Activated T-helper 17 cell treated with anti-CD3 and anti-CD28 coated beads, Interleukin-2, amount 50 U/mL, for 72 hours (primary cell): ENCODE measurements around the gene SLC27A6. TPM values are rescaled to one million over a fixed set of nuclear protein-coding genes. Genes with fewer than 3 reads are reported as not detected.
"Not testable (repeated sequence)": the region's sequence is repeated elsewhere in the genome, so short reads cannot be mapped to it uniquely, and the experiment has no call there.

Experiments used
- ATAC-seq: fragments of 150-1000 bp; cut with Tn5 transposase; replicated peaks from 2 replicates; pipeline ENCODE4 v1.10.0; 2021; ENCODE audit warnings: mild to moderate bottlenecking, moderate library complexity
- H3K27ac Mint-ChIP-seq: one replicate; pipeline ENCODE4 v1.8.0; 2022; ENCODE audit warnings: mixed read lengths
- H3K27me3 Mint-ChIP-seq: one replicate; pipeline ENCODE4 v1.8.0; 2022; ENCODE audit warnings: mixed read lengths
- H3K36me3 Mint-ChIP-seq: one replicate; pipeline ENCODE4 v1.8.0; 2022; ENCODE audit warnings: low read depth, mild to moderate bottlenecking, mixed read lengths
- H3K4me1 Mint-ChIP-seq: one replicate; pipeline ENCODE4 v1.8.0; 2022; ENCODE audit warnings: mixed read lengths
- H3K4me3 Mint-ChIP-seq: one replicate; pipeline ENCODE4 v1.8.0; 2022; ENCODE audit warnings: mild to moderate bottlenecking, mixed read lengths
- H3K9me3 Mint-ChIP-seq: one replicate; pipeline ENCODE4 v1.8.0; 2022; ENCODE audit warnings: mixed read lengths
- total RNA-seq, 2 donors: library from RNA; stranded (reverse); gene quantifications; one replicate each; pipeline ENCODE4 v1.2.3, GENCODE V29; 2022

The SLC27A6 gene
- total RNA-seq, 2 donors from 2014 or later, result not detected

- ATAC-seq, result no peak
Measured at GRCh38 chr5:129022599-129022998, 57.3 kb downstream of the SLC27A6 start.

GRCh38 chr5:129027260-129027659, 62.0 kb downstream of the SLC27A6 start:
- H3K36me3 Mint-ChIP-seq, result no peaks in the 10 kb centered on the region

More at GRCh38 chr5:129022599-129022998, 57.3 kb downstream of the SLC27A6 start:
- Mint-ChIP-seq H3K4me1 (no peaks in the 10 kb centered on the region), H3K36me3 (no peaks in the 10 kb centered on the region), H3K27ac (no peak overlapping the region), H3K27me3 (peaks cover 13% of the 10 kb centered on the region), H3K9me3 (no peaks in the 10 kb centered on the region), H3K4me3 (no peak overlapping the region)

GRCh38 chr5:129031886-129032683, 66.8 kb downstream of the SLC27A6 start:
- H3K27me3 Mint-ChIP-seq, result peaks cover 4% of the 10 kb centered on the region
- no peaks in the 10 kb centered on the region for H3K36me3 Mint-ChIP-seq
- H3K4me3 Mint-ChIP-seq, result no peak overlapping the region
- H3K4me1 Mint-ChIP-seq, result no peaks in the 10 kb centered on the region
- H3K9me3 Mint-ChIP-seq, result no peaks in the 10 kb centered on the region
- ATAC-seq, result no peak
- H3K27ac Mint-ChIP-seq, result no peak overlapping the region

More at GRCh38 chr5:129027260-129027659, 62.0 kb downstream of the SLC27A6 start:
- no peak for ATAC-seq
- Mint-ChIP-seq H3K27me3 (peaks cover 9% of the 10 kb centered on the region), H3K4me3 (no peak overlapping the region), H3K4me1 (no peaks in the 10 kb centered on the region), H3K9me3 (no peaks in the 10 kb centered on the region), H3K27ac (no peak overlapping the region)

- H3K27ac Mint-ChIP-seq, H3K27me3 Mint-ChIP-seq, H3K4me1 Mint-ChIP-seq, ATAC-seq, H3K36me3 Mint-ChIP-seq, H3K9me3 Mint-ChIP-seq, H3K4me3 Mint-ChIP-seq: not testable (repeated sequence)
Measured at GRCh38 chr5:129036257-129036656, 71.0 kb downstream of the SLC27A6 start.

GRCh38 chr5:129041196-129041881, 76.1 kb downstream of the SLC27A6 start:
- no peak for ATAC-seq

GRCh38 chr5:129042306-129042705, 77.0 kb downstream of the SLC27A6 start:
- peaks cover 13% of the 10 kb centered on the region for H3K9me3 Mint-ChIP-seq
- no peak overlapping the region for H3K27ac Mint-ChIP-seq
- H3K27me3 Mint-ChIP-seq, result no peaks in the 10 kb centered on the region
- no peaks in the 10 kb centered on the region for H3K4me1 Mint-ChIP-seq
- no peak for ATAC-seq
- no peak overlapping the region for H3K4me3 Mint-ChIP-seq
- H3K36me3 Mint-ChIP-seq, result no peaks in the 10 kb centered on the region

More at GRCh38 chr5:129041196-129041881, 76.1 kb downstream of the SLC27A6 start:
- peaks cover 13% of the 10 kb centered on the region for H3K9me3 Mint-ChIP-seq
- H3K27me3 Mint-ChIP-seq, result no peaks in the 10 kb centered on the region
- H3K36me3 Mint-ChIP-seq, result no peaks in the 10 kb centered on the region
- no peak overlapping the region for H3K4me3 Mint-ChIP-seq
- H3K27ac Mint-ChIP-seq, result no peak overlapping the region
- H3K4me1 Mint-ChIP-seq, result no peaks in the 10 kb centered on the region

- Mint-ChIP-seq H3K27ac (no peak overlapping the region), H3K36me3 (no peaks in the 10 kb centered on the region), H3K27me3 (no peaks in the 10 kb centered on the region), H3K9me3 (peaks cover 13% of the 10 kb centered on the region), H3K4me3 (no peak overlapping the region), H3K4me1 (no peaks in the 10 kb centered on the region)
- no peak for ATAC-seq
Measured at GRCh38 chr5:129043894-129044293, 78.6 kb downstream of the SLC27A6 start.

GRCh38 chr5:129046151-129046550, 80.9 kb downstream of the SLC27A6 start:
- no peak for ATAC-seq
- Mint-ChIP-seq H3K9me3 (peaks cover 13% of the 10 kb centered on the region), H3K27me3 (peaks cover under 1% of the 10 kb centered on the region), H3K36me3 (no peaks in the 10 kb centered on the region), H3K4me3 (no peak overlapping the region), H3K4me1 (no peaks in the 10 kb centered on the region), H3K27ac (no peak overlapping the region)

- no peak for ATAC-seq
- H3K4me3 Mint-ChIP-seq, result no peak overlapping the region
- H3K4me1 Mint-ChIP-seq, result no peaks in the 10 kb centered on the region
- no peak overlapping the region for H3K27ac Mint-ChIP-seq
- no peaks in the 10 kb centered on the region for H3K36me3 Mint-ChIP-seq
- peaks cover 3% of the 10 kb centered on the region for H3K27me3 Mint-ChIP-seq
- H3K9me3 Mint-ChIP-seq, result peaks cover 13% of the 10 kb centered on the region
Measured at GRCh38 chr5:129048509-129048908, 83.2 kb downstream of the SLC27A6 start.

GRCh38 chr5:129049126-129049799, 84.0 kb downstream of the SLC27A6 start:
- Mint-ChIP-seq H3K27ac (no peak overlapping the region), H3K27me3 (peaks cover 3% of the 10 kb centered on the region), H3K4me1 (no peaks in the 10 kb centered on the region), H3K9me3 (peaks cover 10% of the 10 kb centered on the region), H3K36me3 (no peaks in the 10 kb centered on the region), H3K4me3 (no peak overlapping the region)
- ATAC-seq, result no peak

- H3K27ac Mint-ChIP-seq, result no peak overlapping the region
- H3K9me3 Mint-ChIP-seq, result no peaks in the 10 kb centered on the region
- H3K4me1 Mint-ChIP-seq, result no peaks in the 10 kb centered on the region
- peaks cover 8% of the 10 kb centered on the region for H3K27me3 Mint-ChIP-seq
- ATAC-seq, result no peak
- no peak overlapping the region for H3K4me3 Mint-ChIP-seq
- H3K36me3 Mint-ChIP-seq, result no peaks in the 10 kb centered on the region
Measured at GRCh38 chr5:129051283-129051682, 86.0 kb downstream of the SLC27A6 start.

GRCh38 chr5:129053438-129053837, 88.2 kb downstream of the SLC27A6 start:
- Mint-ChIP-seq H3K4me1 (no peaks in the 10 kb centered on the region), H3K36me3 (no peaks in the 10 kb centered on the region), H3K27ac (no peak overlapping the region), H3K27me3 (peaks cover 10% of the 10 kb centered on the region), H3K4me3 (no peak overlapping the region), H3K9me3 (no peaks in the 10 kb centered on the region)
- ATAC-seq, result no peak

GRCh38 chr5:129057329-129057728, 92.0 kb downstream of the SLC27A6 start:
- no peak overlapping the region for H3K4me3 Mint-ChIP-seq

GRCh38 chr5:129061849-129062248, 96.6 kb downstream of the SLC27A6 start:
- H3K4me3 Mint-ChIP-seq, result no peak overlapping the region
- no peaks in the 10 kb centered on the region for H3K9me3 Mint-ChIP-seq
- ATAC-seq, result no peak
- H3K4me1 Mint-ChIP-seq, result no peaks in the 10 kb centered on the region
- H3K27me3 Mint-ChIP-seq, result peaks cover 5% of the 10 kb centered on the region
- H3K27ac Mint-ChIP-seq, result no peak overlapping the region
- H3K36me3 Mint-ChIP-seq, result no peaks in the 10 kb centered on the region

More at GRCh38 chr5:129057329-129057728, 92.0 kb downstream of the SLC27A6 start:
- Mint-ChIP-seq H3K27me3 (peaks cover 10% of the 10 kb centered on the region), H3K36me3 (no peaks in the 10 kb centered on the region), H3K27ac (no peak overlapping the region), H3K4me1 (no peaks in the 10 kb centered on the region), H3K9me3 (no peaks in the 10 kb centered on the region)
- no peak for ATAC-seq
